ENCODE data around the gene CNTROB. TPM values are rescaled to one million over a fixed set of nuclear protein-coding genes. Genes with fewer than 3 reads are reported as not detected.
"Not testable (repeated sequence)": the region's sequence is repeated elsewhere in the genome, so short reads cannot be mapped to it uniquely, and the experiment has no call there.

The CNTROB gene
- total and polyA plus RNA-seq, 2 donors (not counting 1 experiment from before 2014, with no cell fraction given): 23.1 to 34.8 TPM

DNA sequence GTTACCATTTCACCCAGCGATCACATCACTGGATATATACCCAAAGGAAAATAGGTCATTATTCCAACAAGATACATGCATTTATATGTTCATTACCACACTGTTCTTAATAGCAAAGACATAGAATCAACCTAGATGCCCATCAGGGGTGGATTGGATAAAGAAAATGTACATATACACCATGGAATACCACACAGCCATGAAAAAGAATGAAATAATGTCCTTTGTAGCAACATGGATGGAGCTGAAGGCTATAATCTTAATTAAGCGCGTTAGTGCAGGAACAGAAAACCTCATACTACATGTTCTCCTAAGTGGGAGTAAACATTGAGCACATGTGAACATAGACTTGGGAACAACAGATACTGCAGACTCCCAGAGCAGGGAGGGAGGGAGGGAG, 18.6 kb downstream of the CNTROB start:
- no peak overlapping the region for H3K9ac ChIP-seq (ENCODE audit: low read length)
- H3K27ac ChIP-seq (ENCODE audit: low read length in 2 of 2): no peak overlapping the region
- H3K9me3 ChIP-seq (ENCODE audit: control extremely low read depth in 1 of 3, control insufficient read depth in 2 of 3, insufficient read depth in 1 of 3, low read length in 2 of 3): no peaks in the 10 kb centered on the region
- H3K36me3 ChIP-seq (replicated peaks in 1 of 2; ENCODE audit: control extremely low read depth in 1 of 2, control insufficient read depth in 1 of 2, extremely low read depth in 1 of 2, insufficient read depth in 2 of 2, low read length in 1 of 2): peaks cover 11 to 29% of the 10 kb centered on the region in 2 experiments
- intact Hi-C loops (cut with micrococcal nuclease): no loop called here
- TF ChIP-seq CTCF (IDR thresholded peaks at IDR 0.05) (no peak), EZH2 (IDR thresholded peaks at IDR 0.05; ENCODE audit: borderline replicate concordance, insufficient read depth, low read depth, low read length, poor library complexity, severe bottlenecking) (no peak)
- no peaks in the 10 kb centered on the region for H4K20me1 ChIP-seq (ENCODE audit: control insufficient read depth, insufficient read depth, low read length, poor library complexity, severe bottlenecking)
- Mint-ChIP-seq H3K27me3 (no peaks in the 10 kb centered on the region), H3K4me1 (peaks cover 11% of the 10 kb centered on the region), H3K9me3 (ENCODE audit: insufficient read depth) (no peaks in the 10 kb centered on the region), H3K27ac (no peak overlapping the region), H3K4me3 (no peak overlapping the region)
- POLR2A ChIA-PET: no interaction called here
- H3K4me2 ChIP-seq (replicated peaks; ENCODE audit: low read depth, low read length, poor library complexity, severe bottlenecking): no peak overlapping the region
- H3K4me3 ChIP-seq (ENCODE audit: control extremely low read depth in 1 of 5, extremely low read depth in 1 of 5, insufficient read depth in 1 of 5, low read depth in 2 of 5, low read length in 4 of 5): no peak overlapping the region
- H2AFZ ChIP-seq (ENCODE audit: insufficient read depth, low read depth, low read length, poor library complexity, severe bottlenecking): no peak overlapping the region
- H3K27me3 ChIP-seq (replicated peaks in 1 of 4; ENCODE audit: control extremely low read depth in 1 of 4, control insufficient read depth in 3 of 4, insufficient read depth in 4 of 4, low read length in 3 of 4): no peaks in the 10 kb centered on the region
- DNase-seq: no peak
- no CpG with 5 or more reads among the region's 3 CpGs for WGBS (ENCODE audit: insufficient coverage)
- CTCF ChIA-PET: no interaction called here
- H3K79me2 ChIP-seq (ENCODE audit: control insufficient read depth, insufficient read depth, low read length): no peaks in the 10 kb centered on the region
- ATAC-seq (ENCODE audit: low read depth): no peak
- H3K4me1 ChIP-seq (ENCODE audit: control insufficient read depth in 2 of 2, insufficient read depth in 2 of 2, low read length in 2 of 2): peaks cover 9 to 11% of the 10 kb centered on the region in 2 donors

GRCh38 chr17:7951143-7951792, 19.3 kb downstream of the CNTROB start:
- H3K27me3 Mint-ChIP-seq: no peaks in the 10 kb centered on the region
- no peaks in the 10 kb centered on the region for H3K9me3 Mint-ChIP-seq (ENCODE audit: insufficient read depth)
- peak; percentile 47 for DNase-seq
- peak overlapping the region; percentile 47 for H2AFZ ChIP-seq (ENCODE audit: insufficient read depth, low read depth, low read length, poor library complexity, severe bottlenecking)
- intact Hi-C loops (cut with micrococcal nuclease): no loop called here
- peak; percentile 56 for ATAC-seq (ENCODE audit: low read depth)
- H4K20me1 ChIP-seq (ENCODE audit: control insufficient read depth, insufficient read depth, low read length, poor library complexity, severe bottlenecking): no peaks in the 10 kb centered on the region
- POLR2A ChIA-PET: no interaction called here
- H3K4me1 Mint-ChIP-seq: peaks cover 11% of the 10 kb centered on the region
- 40% methylated on average over 1 of the region's 5 CpGs for WGBS (ENCODE audit: insufficient coverage)
- CTCF ChIA-PET: interaction anchor here (0.6 kb wide), 1 partner anchor 123 kb away, joined by 3 read pairs; no protein-coding TSS in a partner anchor
- H3K79me2 ChIP-seq (ENCODE audit: control insufficient read depth, insufficient read depth, low read length): no peaks in the 10 kb centered on the region
- H3K36me3 ChIP-seq (replicated peaks in 1 of 2; ENCODE audit: control extremely low read depth in 1 of 2, control insufficient read depth in 1 of 2, extremely low read depth in 1 of 2, insufficient read depth in 2 of 2, low read length in 1 of 2): peaks cover 9 to 22% of the 10 kb centered on the region in 2 experiments
- no peak overlapping the region for H3K4me3 Mint-ChIP-seq
- peak overlapping the region; percentile 51 for H3K27ac Mint-ChIP-seq
- no peak overlapping the region for H3K4me3 ChIP-seq (ENCODE audit: control extremely low read depth in 1 of 5, extremely low read depth in 1 of 5, insufficient read depth in 1 of 5, low read depth in 2 of 5, low read length in 4 of 5)
- H3K4me1 ChIP-seq (ENCODE audit: control insufficient read depth in 2 of 2, insufficient read depth in 2 of 2, low read length in 2 of 2): peaks cover 8 to 9% of the 10 kb centered on the region in 2 donors
- peak overlapping the region; percentile 8 for H3K4me2 ChIP-seq (replicated peaks; ENCODE audit: low read depth, low read length, poor library complexity, severe bottlenecking)
- peak overlapping the region in 1 of 2 donors; percentile 60 for H3K27ac ChIP-seq (ENCODE audit: low read length in 2 of 2)
- no peaks in the 10 kb centered on the region for H3K9me3 ChIP-seq (ENCODE audit: control extremely low read depth in 1 of 3, control insufficient read depth in 2 of 3, insufficient read depth in 1 of 3, low read length in 2 of 3)
- TF ChIP-seq CTCF (IDR thresholded peaks at IDR 0.05) (no peak), EZH2 (IDR thresholded peaks at IDR 0.05; ENCODE audit: borderline replicate concordance, insufficient read depth, low read depth, low read length, poor library complexity, severe bottlenecking) (no peak)
- no peak overlapping the region for H3K9ac ChIP-seq (ENCODE audit: low read length)
- no peaks in the 10 kb centered on the region for H3K27me3 ChIP-seq (replicated peaks in 1 of 4; ENCODE audit: control extremely low read depth in 1 of 4, control insufficient read depth in 3 of 4, insufficient read depth in 4 of 4, low read length in 3 of 4)

GRCh38 chr17:7953266-7953665, 21.3 kb downstream of the CNTROB start:
- H2AFZ ChIP-seq (ENCODE audit: insufficient read depth, low read depth, low read length, poor library complexity, severe bottlenecking); H3K27me3 Mint-ChIP-seq; H4K20me1 ChIP-seq (ENCODE audit: control insufficient read depth, insufficient read depth, low read length, poor library complexity, severe bottlenecking); H3K4me2 ChIP-seq (replicated peaks; ENCODE audit: low read depth, low read length, poor library complexity, severe bottlenecking); H3K4me3 Mint-ChIP-seq; H3K27ac Mint-ChIP-seq; DNase-seq; intact Hi-C loops (cut with micrococcal nuclease); H3K27ac ChIP-seq (ENCODE audit: low read length in 2 of 2); H3K9me3 ChIP-seq (ENCODE audit: control extremely low read depth in 1 of 3, control insufficient read depth in 2 of 3, insufficient read depth in 1 of 3, low read length in 2 of 3); H3K79me2 ChIP-seq (ENCODE audit: control insufficient read depth, insufficient read depth, low read length); H3K4me3 ChIP-seq (ENCODE audit: control extremely low read depth in 1 of 5, extremely low read depth in 1 of 5, insufficient read depth in 1 of 5, low read depth in 2 of 5, low read length in 4 of 5); H3K36me3 ChIP-seq (replicated peaks in 1 of 2; ENCODE audit: control extremely low read depth in 1 of 2, control insufficient read depth in 1 of 2, extremely low read depth in 1 of 2, insufficient read depth in 2 of 2, low read length in 1 of 2); H3K9ac ChIP-seq (ENCODE audit: low read length); ATAC-seq (ENCODE audit: low read depth); H3K4me1 ChIP-seq (ENCODE audit: control insufficient read depth in 2 of 2, insufficient read depth in 2 of 2, low read length in 2 of 2); H3K9me3 Mint-ChIP-seq (ENCODE audit: insufficient read depth); H3K27me3 ChIP-seq (replicated peaks in 1 of 4; ENCODE audit: control extremely low read depth in 1 of 4, control insufficient read depth in 3 of 4, insufficient read depth in 4 of 4, low read length in 3 of 4): not testable (repeated sequence)
- ChIA-PET POLR2A (interaction anchor here (0.6 kb wide), 1 partner anchor 1122 kb away, joined by 3 read pairs; no protein-coding TSS in a partner anchor), CTCF (interaction anchor here (2.2 kb wide), 1 partner anchor 37 kb away, joined by 12 read pairs; no protein-coding TSS in a partner anchor)
- peaks cover 11% of the 10 kb centered on the region for H3K4me1 Mint-ChIP-seq
- WGBS (ENCODE audit: insufficient coverage): over 99% methylated on average over 13 of the region's 13 CpGs
